BJ (cell line): ENCODE data around the gene TMEM31. TPM values are rescaled to one million over a fixed set of nuclear protein-coding genes. Genes with fewer than 3 reads are reported as not detected.

Source experiments
- CTCF ChIA-PET: fragments of 350-600 bp; formaldehyde crosslinking; extraction: SDS; loops from one replicate; lab custom pipeline; 2021; ENCODE audit warnings: antibody characterized with exemption, inconsistent platforms; lab: Yijun Ruan, JAX
- POLR2A ChIA-PET: fragments of 300-600 bp; sonication (Branson Sonifier 250); formaldehyde crosslinking; extraction: SDS; loops from one replicate; lab custom pipeline; 2021; ENCODE audit warnings: antibody characterized with exemption; lab: Charles Lee
- DNase-seq: peaks from one replicate; pipeline ENCODE4 v3.0.0-alpha.2; 2011; ENCODE audit warnings: low read depth
- H3K27me3 ChIP-seq: 2 replicates; pipeline ENCODE4 v1.6.0; 2011; ENCODE audit warnings: low read length; ENCODE audit not compliant: control insufficient read depth, insufficient read depth
- H3K36me3 ChIP-seq: 2 replicates; pipeline ENCODE4 v1.5.1; 2011; ENCODE audit warnings: low read length; ENCODE audit not compliant: control insufficient read depth, insufficient read depth
- H3K4me3 ChIP-seq: 2 replicates; pipeline ENCODE4 v1.5.1; 2011; ENCODE audit warnings: low read depth, mild to moderate bottlenecking, control low read depth, low read length
- polyA plus RNA-seq: library from polyadenylated mRNA; depleted of rRNA; stranded (reverse); fragments of >200 nt; gene quantifications from 2 replicates; pipeline ENCODE4 v1.2.3, GENCODE V29; 2011
- TF ChIP-seq, protein P1 (sequence below): IDR thresholded peaks from 2 replicates; pipeline ENCODE4 v1.5.1; 2011; ENCODE audit warnings: low read depth, mild to moderate bottlenecking, control low read depth, inconsistent platforms, low read length, moderate library complexity; ENCODE audit not compliant: insufficient read depth

TMEM31 gene
- polyA plus RNA-seq, 1 experiment: 0.16 TPM

DNA sequence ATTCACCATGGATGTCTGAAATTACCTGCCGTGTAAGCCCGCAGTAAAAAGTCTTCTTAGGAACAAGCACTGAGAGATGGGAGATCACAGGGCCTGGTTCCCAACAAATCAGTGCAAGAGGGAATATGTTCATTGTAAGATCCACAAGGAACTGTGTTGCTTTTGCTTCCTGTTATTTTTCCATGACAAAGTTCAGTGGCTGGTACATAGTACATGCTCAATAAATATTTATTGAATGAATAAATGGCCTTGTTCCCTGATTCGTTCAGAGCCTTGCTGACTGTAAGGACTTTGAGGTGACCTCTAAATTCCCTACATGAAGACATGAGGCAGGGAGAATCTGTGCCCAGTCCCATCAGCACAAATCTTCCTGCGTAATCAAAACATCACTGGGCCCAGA lies 7.4 kb downstream of the TMEM31 start:
- DNase-seq: no peak
- no peaks in the 10 kb centered on the region for H3K36me3 ChIP-seq
- H3K4me3 ChIP-seq: no peak overlapping the region
- CTCF ChIA-PET: interaction anchor here (1.1 to 2.4 kb wide), 2 partner anchors 13 to 56 kb away, joined by 3 to 5 read pairs; no protein-coding TSS in a partner anchor
- TF ChIP-seq, protein P1, sequence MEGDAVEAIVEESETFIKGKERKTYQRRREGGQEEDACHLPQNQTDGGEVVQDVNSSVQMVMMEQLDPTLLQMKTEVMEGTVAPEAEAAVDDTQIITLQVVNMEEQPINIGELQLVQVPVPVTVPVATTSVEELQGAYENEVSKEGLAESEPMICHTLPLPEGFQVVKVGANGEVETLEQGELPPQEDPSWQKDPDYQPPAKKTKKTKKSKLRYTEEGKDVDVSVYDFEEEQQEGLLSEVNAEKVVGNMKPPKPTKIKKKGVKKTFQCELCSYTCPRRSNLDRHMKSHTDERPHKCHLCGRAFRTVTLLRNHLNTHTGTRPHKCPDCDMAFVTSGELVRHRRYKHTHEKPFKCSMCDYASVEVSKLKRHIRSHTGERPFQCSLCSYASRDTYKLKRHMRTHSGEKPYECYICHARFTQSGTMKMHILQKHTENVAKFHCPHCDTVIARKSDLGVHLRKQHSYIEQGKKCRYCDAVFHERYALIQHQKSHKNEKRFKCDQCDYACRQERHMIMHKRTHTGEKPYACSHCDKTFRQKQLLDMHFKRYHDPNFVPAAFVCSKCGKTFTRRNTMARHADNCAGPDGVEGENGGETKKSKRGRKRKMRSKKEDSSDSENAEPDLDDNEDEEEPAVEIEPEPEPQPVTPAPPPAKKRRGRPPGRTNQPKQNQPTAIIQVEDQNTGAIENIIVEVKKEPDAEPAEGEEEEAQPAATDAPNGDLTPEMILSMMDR: no peak
- POLR2A ChIA-PET: no interaction called here
- H3K27me3 ChIP-seq: no peaks in the 10 kb centered on the region

DNA sequence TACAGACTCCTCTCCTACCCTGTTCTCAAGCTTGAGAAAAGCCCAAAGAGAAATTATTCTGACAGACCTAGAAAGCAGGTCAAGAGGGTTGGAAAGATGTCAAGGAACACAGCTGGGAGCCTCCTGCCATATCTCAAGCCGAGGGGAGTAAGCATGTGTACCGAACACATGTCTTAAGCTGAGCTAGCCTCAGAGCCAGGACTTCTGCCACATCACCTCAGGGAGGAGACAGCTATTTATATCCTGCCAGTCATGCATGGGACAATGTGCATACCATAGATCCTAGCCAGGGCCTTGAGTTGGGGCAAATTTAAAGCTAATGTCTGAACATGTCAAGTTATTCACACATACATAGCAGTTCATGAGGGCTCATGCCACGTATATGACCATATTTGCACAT lies 11.8 kb downstream of the TMEM31 start:
- TF ChIP-seq, protein P1: no peak
- Histone ChIP-seq H3K4me3 (no peak overlapping the region), H3K27me3 (no peaks in the 10 kb centered on the region), H3K36me3 (no peaks in the 10 kb centered on the region)
- no peak for DNase-seq
- CTCF ChIA-PET: interaction anchor here (1.1 to 1.4 kb wide), 2 partner anchors 11 to 13 kb away, joined by 3 to 4 read pairs; no protein-coding TSS in a partner anchor
- POLR2A ChIA-PET: no interaction called here

DNA sequence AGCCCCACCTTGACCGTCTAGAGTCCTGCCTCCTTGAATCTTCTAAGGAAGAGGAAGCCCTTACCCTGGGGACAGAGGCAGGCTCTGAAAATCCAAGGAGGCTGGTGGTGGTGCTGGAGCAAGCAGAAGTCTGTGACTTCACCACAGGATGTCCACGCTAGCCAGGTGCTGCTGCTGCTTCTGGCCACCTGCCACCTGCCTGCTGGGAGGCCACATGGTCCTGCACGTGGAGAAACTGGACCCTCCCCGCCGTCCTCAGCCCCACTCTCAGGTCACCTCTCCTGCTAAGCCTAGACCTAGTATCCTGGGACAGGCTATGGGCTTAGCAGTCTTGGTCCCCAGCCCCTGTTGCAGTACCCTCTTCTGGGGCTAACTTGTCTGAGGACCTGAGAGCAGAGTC lies 15.8 kb downstream of the TMEM31 start:
- POLR2A ChIA-PET: no interaction called here
- no peak overlapping the region for H3K4me3 ChIP-seq
- TF ChIP-seq, protein P1: no peak
- no peak for DNase-seq
- CTCF ChIA-PET: interaction anchor here (0.8 to 1.1 kb wide), 2 partner anchors 16 to 48 kb away, joined by 3 to 4 read pairs; partner anchors contain the start of gene TMEM31
- H3K27me3 ChIP-seq: no peaks in the 10 kb centered on the region
- no peaks in the 10 kb centered on the region for H3K36me3 ChIP-seq

DNA sequence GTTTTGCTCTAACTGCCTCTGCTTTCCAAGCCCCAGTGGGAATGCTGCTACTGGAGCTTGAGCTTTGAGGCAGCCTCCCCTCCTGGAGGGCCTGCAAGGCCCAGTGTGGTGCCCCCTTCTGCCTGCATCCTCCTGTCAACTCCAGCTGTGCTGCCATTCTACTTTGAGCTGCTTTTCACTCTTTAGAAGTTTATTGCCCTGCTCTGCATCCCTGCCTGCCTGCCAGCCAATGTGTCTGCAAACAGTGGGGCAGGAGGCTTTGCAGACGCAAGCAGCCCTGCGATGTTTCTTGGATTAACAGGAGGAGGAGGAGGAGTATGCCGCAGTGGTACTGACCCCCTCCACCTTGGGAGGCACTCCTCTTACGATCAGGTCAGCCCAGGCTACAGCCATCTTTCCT lies 16.4 kb downstream of the TMEM31 start:
- Histone ChIP-seq H3K4me3 (no peak overlapping the region), H3K27me3 (no peaks in the 10 kb centered on the region), H3K36me3 (no peaks in the 10 kb centered on the region)
- ChIA-PET CTCF (no interaction called here), POLR2A (no interaction called here)
- TF ChIP-seq, protein P1: no peak
- no peak for DNase-seq

DNA sequence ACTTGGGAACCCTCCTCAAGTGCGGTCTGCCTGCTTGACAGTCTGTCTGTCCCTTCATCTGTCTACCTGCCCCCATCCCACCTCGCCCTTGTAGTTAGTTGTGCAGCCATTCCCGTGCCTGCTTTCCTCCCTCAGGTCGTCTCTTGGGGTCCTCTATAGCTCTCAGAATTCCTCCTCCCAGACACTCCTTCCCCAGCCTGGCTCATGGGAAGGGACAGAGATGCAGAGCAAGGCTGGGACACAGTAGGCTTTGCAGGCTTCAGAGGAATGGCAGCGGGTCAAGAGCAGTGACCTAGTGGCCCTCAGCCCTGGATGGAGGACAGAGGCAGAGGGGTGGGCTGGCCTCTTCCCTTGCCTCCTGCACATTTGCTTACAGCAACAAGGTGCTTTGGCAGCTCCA lies 18.3 kb downstream of the TMEM31 start:
- TF ChIP-seq, protein P1: no peak
- H3K36me3 ChIP-seq: no peaks in the 10 kb centered on the region
- H3K27me3 ChIP-seq: no peaks in the 10 kb centered on the region
- no peak overlapping the region for H3K4me3 ChIP-seq
- CTCF ChIA-PET: interaction anchor here (0.8 to 1.1 kb wide), 2 partner anchors 9 to 17 kb away, joined by 3 to 4 read pairs; no protein-coding TSS in a partner anchor
- no peak for DNase-seq
- POLR2A ChIA-PET: no interaction called here
